ENCODE results near the gene IL5. TPM values are rescaled to one million over a fixed set of nuclear protein-coding genes. Genes with fewer than 3 reads are reported as not detected.

IL5 gene
- total and polyA plus RNA-seq, 2 donors (not counting 1 experiment from before 2014, with no cell fraction given): not detected

GRCh38 chr5:132539716-132540115 lies 3.6 kb downstream of the IL5 start:
- intact Hi-C loops (cut with micrococcal nuclease): no loop called here
- no peak for DNase-seq
- Histone ChIP-seq H3K4me2 (replicated peaks; ENCODE audit: low read depth, low read length, poor library complexity, severe bottlenecking) (no peak overlapping the region), H2AFZ (ENCODE audit: insufficient read depth, low read depth, low read length, poor library complexity, severe bottlenecking) (no peak overlapping the region), H4K20me1 (ENCODE audit: control insufficient read depth, insufficient read depth, low read length, poor library complexity, severe bottlenecking) (no peaks in the 10 kb centered on the region), H3K4me3 (ENCODE audit: control extremely low read depth in 1 of 5, extremely low read depth in 1 of 5, insufficient read depth in 1 of 5, low read depth in 2 of 5, low read length in 4 of 5) (no peak overlapping the region), H3K79me2 (ENCODE audit: control insufficient read depth, insufficient read depth, low read length) (no peaks in the 10 kb centered on the region), H3K27ac (ENCODE audit: low read length in 2 of 2) (no peak overlapping the region), H3K36me3 (replicated peaks in 1 of 2; ENCODE audit: control extremely low read depth in 1 of 2, control insufficient read depth in 1 of 2, extremely low read depth in 1 of 2, insufficient read depth in 2 of 2, low read length in 1 of 2) (no peaks in the 10 kb centered on the region), H3K4me1 (ENCODE audit: control insufficient read depth in 2 of 2, insufficient read depth in 2 of 2, low read length in 2 of 2) (no peaks in the 10 kb centered on the region), H3K27me3 (replicated peaks in 1 of 4; ENCODE audit: control extremely low read depth in 1 of 4, control insufficient read depth in 3 of 4, insufficient read depth in 4 of 4, low read length in 3 of 4) (peaks cover 0 to 14% (median 6%) of the 10 kb centered on the region in 4 experiments), H3K9ac (ENCODE audit: low read length) (no peak overlapping the region), H3K9me3 (ENCODE audit: control extremely low read depth in 1 of 3, control insufficient read depth in 2 of 3, insufficient read depth in 1 of 3, low read length in 2 of 3) (no peaks in the 10 kb centered on the region)
- no peak for ATAC-seq (ENCODE audit: low read depth)
- Mint-ChIP-seq H3K9me3 (ENCODE audit: insufficient read depth) (no peaks in the 10 kb centered on the region), H3K27ac (no peak overlapping the region), H3K27me3 (peaks cover 27% of the 10 kb centered on the region), H3K4me3 (no peak overlapping the region), H3K4me1 (no peaks in the 10 kb centered on the region)
- ChIA-PET CTCF (no interaction called here), POLR2A (no interaction called here)
- WGBS (ENCODE audit: insufficient coverage): 77% methylated on average over 3 of the region's 4 CpGs
- TF ChIP-seq, protein P1, sequence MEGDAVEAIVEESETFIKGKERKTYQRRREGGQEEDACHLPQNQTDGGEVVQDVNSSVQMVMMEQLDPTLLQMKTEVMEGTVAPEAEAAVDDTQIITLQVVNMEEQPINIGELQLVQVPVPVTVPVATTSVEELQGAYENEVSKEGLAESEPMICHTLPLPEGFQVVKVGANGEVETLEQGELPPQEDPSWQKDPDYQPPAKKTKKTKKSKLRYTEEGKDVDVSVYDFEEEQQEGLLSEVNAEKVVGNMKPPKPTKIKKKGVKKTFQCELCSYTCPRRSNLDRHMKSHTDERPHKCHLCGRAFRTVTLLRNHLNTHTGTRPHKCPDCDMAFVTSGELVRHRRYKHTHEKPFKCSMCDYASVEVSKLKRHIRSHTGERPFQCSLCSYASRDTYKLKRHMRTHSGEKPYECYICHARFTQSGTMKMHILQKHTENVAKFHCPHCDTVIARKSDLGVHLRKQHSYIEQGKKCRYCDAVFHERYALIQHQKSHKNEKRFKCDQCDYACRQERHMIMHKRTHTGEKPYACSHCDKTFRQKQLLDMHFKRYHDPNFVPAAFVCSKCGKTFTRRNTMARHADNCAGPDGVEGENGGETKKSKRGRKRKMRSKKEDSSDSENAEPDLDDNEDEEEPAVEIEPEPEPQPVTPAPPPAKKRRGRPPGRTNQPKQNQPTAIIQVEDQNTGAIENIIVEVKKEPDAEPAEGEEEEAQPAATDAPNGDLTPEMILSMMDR (IDR thresholded peaks at IDR 0.05): no peak
- TF ChIP-seq EZH2 (IDR thresholded peaks at IDR 0.05; ENCODE audit: borderline replicate concordance, insufficient read depth, low read depth, low read length, poor library complexity, severe bottlenecking): no peak

DNA sequence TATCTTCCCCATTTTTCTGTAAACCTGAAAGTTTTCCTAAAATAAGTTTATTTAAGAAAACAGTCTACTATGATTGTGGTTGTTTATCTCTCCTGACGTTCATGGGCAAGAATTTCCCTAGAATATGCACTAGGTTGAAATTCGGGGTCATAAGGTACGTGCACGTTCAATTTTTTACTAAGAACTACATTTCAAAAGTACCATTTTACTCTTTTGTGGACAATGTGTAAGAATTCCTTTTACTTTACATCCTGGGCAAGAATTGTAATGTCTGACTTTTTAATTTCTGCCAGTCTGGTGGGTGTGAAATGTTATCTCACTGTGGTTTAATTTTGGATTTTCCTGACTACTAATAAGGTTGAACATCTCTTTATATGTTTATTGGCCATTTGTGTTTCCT lies 12.4 kb downstream of the IL5 start:
- CTCF ChIA-PET: no interaction called here

More for the DNA sequence above, 12.4 kb downstream of the IL5 start:
- Histone ChIP-seq H3K36me3 (replicated peaks in 1 of 2; ENCODE audit: control extremely low read depth in 1 of 2, control insufficient read depth in 1 of 2, extremely low read depth in 1 of 2, insufficient read depth in 2 of 2, low read length in 1 of 2) (no peaks in the 10 kb centered on the region), H3K4me3 (ENCODE audit: control extremely low read depth in 1 of 5, extremely low read depth in 1 of 5, insufficient read depth in 1 of 5, low read depth in 2 of 5, low read length in 4 of 5) (no peak overlapping the region), H2AFZ (ENCODE audit: insufficient read depth, low read depth, low read length, poor library complexity, severe bottlenecking) (no peak overlapping the region), H3K9me3 (ENCODE audit: control extremely low read depth in 1 of 3, control insufficient read depth in 2 of 3, insufficient read depth in 1 of 3, low read length in 2 of 3) (no peaks in the 10 kb centered on the region), H3K9ac (ENCODE audit: low read length) (no peak overlapping the region), H3K79me2 (ENCODE audit: control insufficient read depth, insufficient read depth, low read length) (no peaks in the 10 kb centered on the region), H3K4me2 (replicated peaks; ENCODE audit: low read depth, low read length, poor library complexity, severe bottlenecking) (no peak overlapping the region), H3K27me3 (replicated peaks in 1 of 4; ENCODE audit: control extremely low read depth in 1 of 4, control insufficient read depth in 3 of 4, insufficient read depth in 4 of 4, low read length in 3 of 4) (peaks cover 0 to 8% (median 5%) of the 10 kb centered on the region in 4 experiments), H4K20me1 (ENCODE audit: control insufficient read depth, insufficient read depth, low read length, poor library complexity, severe bottlenecking) (no peaks in the 10 kb centered on the region), H3K27ac (ENCODE audit: low read length in 2 of 2) (no peak overlapping the region), H3K4me1 (ENCODE audit: control insufficient read depth in 2 of 2, insufficient read depth in 2 of 2, low read length in 2 of 2) (peaks cover 24 to 28% of the 10 kb centered on the region in 2 donors)
- intact Hi-C loops (cut with micrococcal nuclease): no loop called here
- POLR2A ChIA-PET: no interaction called here
- TF ChIP-seq, protein P1 (IDR thresholded peaks at IDR 0.05): no peak
- TF ChIP-seq EZH2 (IDR thresholded peaks at IDR 0.05; ENCODE audit: borderline replicate concordance, insufficient read depth, low read depth, low read length, poor library complexity, severe bottlenecking): no peak
- Mint-ChIP-seq H3K4me1 (peaks cover 28% of the 10 kb centered on the region), H3K27ac (no peak overlapping the region), H3K9me3 (ENCODE audit: insufficient read depth) (no peaks in the 10 kb centered on the region), H3K4me3 (no peak overlapping the region), H3K27me3 (peaks cover 11% of the 10 kb centered on the region)
- no peak for DNase-seq
- no peak for ATAC-seq (ENCODE audit: low read depth)
- no CpG with 5 or more reads among the region's 4 CpGs for WGBS (ENCODE audit: insufficient coverage)

Measured in B cell (primary cell).